Sigmoid colon (tissue), 7 donors: ENCODE data around the gene OLFM1. TPM values are rescaled to one million over a fixed set of nuclear protein-coding genes. Genes with fewer than 3 reads are reported as not detected.

Source experiments
- DNase-seq: peaks from one replicate; pipeline ENCODE4 v3.0.0-alpha.2; 2019
- H3K27ac ChIP-seq, 4 donors: fragments of 200-600 bp; sonication (generic); one replicate each; pipeline ENCODE4 v1.5.1; 2016 to 2019; ENCODE audit warnings: mild to moderate bottlenecking in 1 of 4
- H3K27me3 ChIP-seq, 3 donors: fragments of 200-600 bp; sonication (generic); one replicate each; pipeline ENCODE4 v1.5.1; 2019; ENCODE audit warnings: mild to moderate bottlenecking in 1 of 3
- H3K36me3 ChIP-seq, 4 donors: fragments of 200-600 bp; sonication (generic); one replicate each; pipeline ENCODE4 v1.5.1; 2016 to 2019
- H3K4me1 ChIP-seq, 4 donors: fragments of 200-600 bp; sonication (generic); one replicate each; pipeline ENCODE4 v1.5.1; 2017 to 2019
- H3K4me3 ChIP-seq, 4 donors: fragments of 200-600 bp; sonication (generic); one replicate each; pipeline ENCODE4 v1.5.1; 2017 to 2019; ENCODE audit warnings: mild to moderate bottlenecking in 2 of 4, moderate library complexity in 1 of 4
- H3K9me3 ChIP-seq, 4 donors: fragments of 200-600 bp in 3 of 4; sonication (generic) in 3 of 4; one replicate each; pipeline versions ENCODE4 v1.5.1 to v1.6.1; 2013 to 2019
- EP300 ChIP-seq, 4 donors: sonication (generic); formaldehyde crosslinking; IDR thresholded peaks; one replicate each; pipeline ENCODE4 v1.6.1; 2017; ENCODE audit warnings: antibody characterized with exemption in 4 of 4
- POLR2A ChIP-seq, 2 donors: fragments of 450-650 bp; IDR thresholded peaks; one replicate each; pipeline ENCODE4 v1.6.1; 2016; ENCODE audit warnings: antibody characterized with exemption in 2 of 2, mild to moderate bottlenecking in 2 of 2, moderate library complexity in 2 of 2
- POLR2AphosphoS5 ChIP-seq, 4 donors: sonication (generic); formaldehyde crosslinking; IDR thresholded peaks; one replicate each; pipeline ENCODE4 v1.6.1; 2017; ENCODE audit warnings: antibody characterized with exemption in 4 of 4
- WGBS, 2 donors: extraction: QIAGEN DNeasy Blood & Tissue Kit; methylation state at CpG; one replicate each; pipeline ENCODE4 v1.1.7; 2013; 5-methylcytosine and 5-hydroxymethylcytosine counted together
- intact Hi-C: fragments of 100-400 bp; cut with DNase I; formaldehyde crosslinking; loops from one replicate; pipeline ENCODE4 v1.15.1; 2023
- polyA plus RNA-seq, 3 donors: library from polyadenylated mRNA; stranded (reverse); fragments of 200-250 nt; gene quantifications; one replicate each; pipeline ENCODE4 v1.2.3, GENCODE V29; 2013
- total RNA-seq, 4 donors: library from RNA; depleted of rRNA; stranded (reverse); fragments of >200 nt; gene quantifications; one replicate each; pipeline ENCODE4 v1.1.0, GENCODE V29; 2016
- TF ChIP-seq, protein P1 (sequence below), 4 experiments: fragments of 450-650 bp in 3 of 4; fragments of 200-600 bp in 1 of 4; IDR thresholded peaks; one replicate each; pipeline ENCODE4 v1.5.1; 2016 to 2019; ENCODE audit warnings: antibody characterized with exemption in 4 of 4, mild to moderate bottlenecking in 3 of 4, moderate library complexity in 2 of 4
- donor health status: healthy with polysubstance abuse.
- donor health status: Bipolar disorder and iron deficiency.
- donor health status: healthy.

Gene OLFM1
- total and polyA plus RNA-seq, 7 donors, result 1.2 to 19.3 (median 13.6) TPM

GRCh38 chr9:135144581-135145170 lies 57.2 kb downstream of the OLFM1 start:
- WGBS, 2 donors, result 30 to 41% methylated on average over 16 of the region's 16 CpGs
- Histone ChIP-seq H3K4me3 (no peak overlapping the region), H3K27me3 (peaks cover 0 to 35% (median 14%) of the 10 kb centered on the region in 3 donors), H3K27ac (no peak overlapping the region), H3K9me3 (no peaks in the 10 kb centered on the region), H3K36me3 (no peaks in the 10 kb centered on the region), H3K4me1 (no peaks in the 10 kb centered on the region)
- TF ChIP-seq POLR2A (IDR thresholded peaks at IDR 0.05) (no peak), EP300 (IDR thresholded peaks at IDR 0.05) (no peak), POLR2AphosphoS5 (IDR thresholded peaks at IDR 0.05) (no peak)
- TF ChIP-seq, protein P1, sequence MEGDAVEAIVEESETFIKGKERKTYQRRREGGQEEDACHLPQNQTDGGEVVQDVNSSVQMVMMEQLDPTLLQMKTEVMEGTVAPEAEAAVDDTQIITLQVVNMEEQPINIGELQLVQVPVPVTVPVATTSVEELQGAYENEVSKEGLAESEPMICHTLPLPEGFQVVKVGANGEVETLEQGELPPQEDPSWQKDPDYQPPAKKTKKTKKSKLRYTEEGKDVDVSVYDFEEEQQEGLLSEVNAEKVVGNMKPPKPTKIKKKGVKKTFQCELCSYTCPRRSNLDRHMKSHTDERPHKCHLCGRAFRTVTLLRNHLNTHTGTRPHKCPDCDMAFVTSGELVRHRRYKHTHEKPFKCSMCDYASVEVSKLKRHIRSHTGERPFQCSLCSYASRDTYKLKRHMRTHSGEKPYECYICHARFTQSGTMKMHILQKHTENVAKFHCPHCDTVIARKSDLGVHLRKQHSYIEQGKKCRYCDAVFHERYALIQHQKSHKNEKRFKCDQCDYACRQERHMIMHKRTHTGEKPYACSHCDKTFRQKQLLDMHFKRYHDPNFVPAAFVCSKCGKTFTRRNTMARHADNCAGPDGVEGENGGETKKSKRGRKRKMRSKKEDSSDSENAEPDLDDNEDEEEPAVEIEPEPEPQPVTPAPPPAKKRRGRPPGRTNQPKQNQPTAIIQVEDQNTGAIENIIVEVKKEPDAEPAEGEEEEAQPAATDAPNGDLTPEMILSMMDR (IDR thresholded peaks at IDR 0.05), result no peak
- DNase-seq, result no peak
- intact Hi-C loops, result no loop called here

DNA sequence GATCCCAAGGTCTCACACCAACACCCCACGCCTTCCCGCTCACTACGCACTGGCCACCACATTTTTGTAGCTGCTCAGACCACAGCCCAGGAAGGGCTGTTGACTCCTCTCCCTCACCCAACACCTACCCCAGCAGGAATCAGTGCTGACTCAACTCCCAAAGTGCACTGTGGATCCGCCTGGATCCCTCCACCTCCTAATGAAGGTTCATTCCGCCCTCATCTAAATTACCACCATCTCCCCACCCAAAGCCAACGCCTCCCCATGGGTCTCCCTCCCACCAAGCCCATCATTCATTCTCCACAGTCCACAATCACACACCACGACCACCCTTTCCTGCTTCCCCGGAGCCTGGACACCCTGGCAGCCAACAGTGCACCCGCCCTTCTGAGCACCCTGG lies 57.8 kb downstream of the OLFM1 start:
- Histone ChIP-seq H3K27ac (no peak overlapping the region), H3K27me3 (peaks cover 0 to 35% (median 11%) of the 10 kb centered on the region in 3 donors), H3K4me3 (no peak overlapping the region), H3K9me3 (no peaks in the 10 kb centered on the region), H3K4me1 (no peaks in the 10 kb centered on the region), H3K36me3 (no peaks in the 10 kb centered on the region)
- TF ChIP-seq POLR2AphosphoS5 (IDR thresholded peaks at IDR 0.05) (no peak), POLR2A (IDR thresholded peaks at IDR 0.05) (no peak), EP300 (IDR thresholded peaks at IDR 0.05) (no peak)
- TF ChIP-seq, protein P1 (IDR thresholded peaks at IDR 0.05), result no peak
- DNase-seq, result no peak
- 74 to 85% methylated on average over 9 of the region's 9 CpGs for WGBS, 2 donors
- intact Hi-C loops, result no loop called here

- intact Hi-C loops, result no loop called here
- WGBS, 2 donors, result 56 to 68% methylated on average over 4 of the region's 4 CpGs
- H3K4me1 ChIP-seq, result no peaks in the 10 kb centered on the region
- H3K27ac ChIP-seq, result no peak overlapping the region
- no peaks in the 10 kb centered on the region for H3K36me3 ChIP-seq
- DNase-seq, result no peak
- H3K9me3 ChIP-seq, result no peaks in the 10 kb centered on the region
- H3K27me3 ChIP-seq, result peaks cover 0 to 35% (median 6%) of the 10 kb centered on the region in 3 donors
- no peak overlapping the region for H3K4me3 ChIP-seq
- TF ChIP-seq, protein P1 (IDR thresholded peaks at IDR 0.05), result no peak
- TF ChIP-seq POLR2A (IDR thresholded peaks at IDR 0.05) (no peak), EP300 (IDR thresholded peaks at IDR 0.05) (no peak), POLR2AphosphoS5 (IDR thresholded peaks at IDR 0.05) (no peak)
Measured at GRCh38 chr9:135146241-135146640, 58.8 kb downstream of the OLFM1 start.

DNA sequence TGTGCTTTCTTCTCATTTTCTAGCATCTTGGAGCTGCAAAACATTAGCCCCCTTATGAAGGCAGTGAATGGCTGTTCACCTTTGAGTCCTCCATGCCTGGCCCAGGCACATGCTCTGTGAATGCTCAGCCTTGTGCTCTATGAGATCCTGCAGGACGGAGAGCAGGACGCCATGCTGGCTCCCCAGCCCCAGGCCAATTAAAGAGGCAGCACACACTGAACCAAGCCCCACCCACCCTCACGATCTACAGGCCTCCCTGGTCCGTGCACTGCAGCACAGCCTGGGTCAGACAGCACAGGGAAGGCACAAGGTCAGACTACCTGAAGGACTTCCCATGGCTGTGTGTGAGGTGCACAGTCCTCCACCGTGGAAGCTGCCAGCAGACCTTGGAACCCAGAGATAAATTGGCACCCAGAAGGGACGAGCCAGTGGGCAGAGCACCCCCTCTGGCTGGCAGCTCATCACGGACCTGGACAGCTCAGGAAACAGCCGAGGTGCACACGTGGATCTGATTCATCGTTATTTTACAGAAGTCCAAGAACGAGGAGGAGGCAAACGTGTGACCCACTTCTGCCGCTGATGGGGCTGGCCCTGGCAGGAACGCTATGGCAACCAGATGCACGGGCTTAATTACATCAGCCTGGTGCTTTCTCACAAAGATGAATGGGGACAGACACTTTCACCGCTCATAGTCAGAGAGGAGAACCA lies 59.5 kb downstream of the OLFM1 start:
- WGBS, 2 donors, result 60 to 74% methylated on average over 16 of the region's 16 CpGs
- Histone ChIP-seq H3K4me1 (no peaks in the 10 kb centered on the region), H3K4me3 (no peak overlapping the region), H3K9me3 (no peaks in the 10 kb centered on the region), H3K27me3 (peaks cover 0 to 35% (median 6%) of the 10 kb centered on the region in 3 donors), H3K36me3 (no peaks in the 10 kb centered on the region), H3K27ac (no peak overlapping the region)
- TF ChIP-seq POLR2AphosphoS5 (IDR thresholded peaks at IDR 0.05) (no peak), EP300 (IDR thresholded peaks at IDR 0.05) (no peak)
- DNase-seq, result no peak
- intact Hi-C loops, result no loop called here

DNA sequence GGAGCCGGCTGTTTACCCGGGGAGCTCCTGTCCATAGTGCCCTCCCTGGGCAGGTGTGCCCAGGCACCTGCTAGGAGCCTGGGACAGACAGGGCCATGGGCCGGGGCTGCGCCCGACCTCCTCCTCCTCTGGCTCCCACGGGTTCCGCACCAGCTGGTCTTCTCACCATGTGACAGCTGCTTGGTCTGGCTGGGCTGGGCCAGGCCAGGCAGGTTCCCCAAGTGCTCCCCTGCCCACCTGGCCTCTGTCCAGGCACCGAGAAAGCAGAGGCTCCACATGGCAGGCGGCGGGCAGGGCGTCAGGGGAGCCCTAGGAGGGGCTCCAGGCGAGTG lies 60.0 kb downstream of the OLFM1 start:
- intact Hi-C loops, result no loop called here
- 72 to 80% methylated on average over 12 of the region's 12 CpGs for WGBS, 2 donors
- H3K27ac ChIP-seq, result no peak overlapping the region
- no peaks in the 10 kb centered on the region for H3K36me3 ChIP-seq
- peaks cover 0 to 40% (median 6%) of the 10 kb centered on the region in 3 donors for H3K27me3 ChIP-seq
- TF ChIP-seq POLR2A (IDR thresholded peaks at IDR 0.05) (no peak), POLR2AphosphoS5 (IDR thresholded peaks at IDR 0.05) (no peak), EP300 (IDR thresholded peaks at IDR 0.05) (no peak)
- TF ChIP-seq, protein P1 (IDR thresholded peaks at IDR 0.05), result no peak
- no peak for DNase-seq
- H3K9me3 ChIP-seq, result no peaks in the 10 kb centered on the region
- no peak overlapping the region for H3K4me3 ChIP-seq
- no peaks in the 10 kb centered on the region for H3K4me1 ChIP-seq
